Femur (tissue), 1 donor: ENCODE measurements around the gene ACHE.
"Not testable (repeated sequence)": the region's sequence is repeated elsewhere in the genome, so short reads cannot be mapped to it uniquely, and the experiment has no call there.

Experiments
- DNase-seq: peaks from one replicate; pipeline ENCODE4 v3.0.0-alpha.2; 2017

Gene ACHE

GRCh38 chr7:100860702-100861615 is 34.7 kb downstream of the ACHE start:
- DNase-seq = no peak

- DNase-seq = no peak
Measured at GRCh38 chr7:100859856-100860255, 35.8 kb downstream of the ACHE start.

- DNase-seq = no peak
Measured at GRCh38 chr7:100856871-100857282, 38.8 kb downstream of the ACHE start.

GRCh38 chr7:100855515-100855914 is 40.2 kb downstream of the ACHE start:
- no peak for DNase-seq

GRCh38 chr7:100854899-100855298 is 40.8 kb downstream of the ACHE start:
- not testable (repeated sequence) for DNase-seq

- no peak for DNase-seq
Measured at GRCh38 chr7:100854146-100854895, 41.4 kb downstream of the ACHE start.

GRCh38 chr7:100852048-100852872 is 43.4 kb downstream of the ACHE start, which contains the start of gene SLC12A9:
TSS of gene SLC12A9 (plus strand) at chr7:100852713. CDS start at chr7:100854198, 1,485 bp downstream.
- DNase-seq = peak; percentile 95

- DNase-seq = no peak
Measured at GRCh38 chr7:100847360-100847759, 48.3 kb downstream of the ACHE start.

GRCh38 chr7:100840470-100841100 is 55.1 kb downstream of the ACHE start:
- DNase-seq = no peak
